HepG2 (cell line): ENCODE results near the gene LCAT. TPM values are rescaled to one million over a fixed set of nuclear protein-coding genes. Genes with fewer than 3 reads are reported as not detected.
A peak's percentile ranks its signal among the peaks of the same experiment; 100 is the strongest.

Experiments used
- FOXP1 ChIP-seq, 2 experiments: fragments of 450-650 bp in 1 of 2; IDR thresholded peaks; 2 replicates each; pipeline ENCODE4 v1.6.1; 2017 to 2018; ENCODE audit warnings: antibody characterized with exemption in 1 of 2
- HNRNPK ChIP-seq: fragments of 200-400 bp; formaldehyde crosslinking; IDR thresholded peaks from 2 replicates; pipeline ENCODE4 v1.6.1; 2018; ENCODE audit warnings: low read length, low read depth, moderate library complexity, mild to moderate bottlenecking; ENCODE audit not compliant: poor library complexity, severe bottlenecking
- PHF20 ChIP-seq: sonication (generic); formaldehyde crosslinking; IDR thresholded peaks from 2 replicates; pipeline ENCODE4 v1.5.0; 2020; ENCODE audit warnings: mild to moderate bottlenecking, missing genetic modification reagents
- RBM22 ChIP-seq: fragments of 200-400 bp; formaldehyde crosslinking; optimal IDR thresholded peaks from 2 replicates; pipeline ENCODE3; 2017; ENCODE audit warnings: mild to moderate bottlenecking, low read length, moderate library complexity
- SIN3B ChIP-seq: fragments of 150-350 bp; IDR thresholded peaks from 2 replicates; pipeline ENCODE4 v1.6.1; 2014; ENCODE audit warnings: low read length
- SNAI1 ChIP-seq: sonication (generic); formaldehyde crosslinking; IDR thresholded peaks from 2 replicates; pipeline ENCODE4 v1.5.0; 2020; ENCODE audit warnings: mild to moderate bottlenecking, missing genetic modification reagents, borderline replicate concordance
- SOX5 ChIP-seq: IDR thresholded peaks from 2 replicates; pipeline ENCODE4 v1.6.1; 2016; ENCODE audit warnings: borderline replicate concordance
- U2AF2 ChIP-seq: fragments of 200-400 bp; formaldehyde crosslinking; IDR thresholded peaks from 2 replicates; pipeline ENCODE4 v1.6.1; 2017; ENCODE audit warnings: low read depth, mild to moderate bottlenecking, low read length
- WIZ ChIP-seq: sonication (generic); formaldehyde crosslinking; IDR thresholded peaks from 2 replicates; pipeline ENCODE4 v1.5.1; 2020; ENCODE audit warnings: mild to moderate bottlenecking, missing genetic modification reagents
- ZFP90 ChIP-seq: sonication (generic); formaldehyde crosslinking; IDR thresholded peaks from 2 replicates; pipeline ENCODE4 v1.8.0; 2022; ENCODE audit warnings: missing genetic modification reagents, mild to moderate bottlenecking, inconsistent platforms, borderline replicate concordance
- ZNF101 ChIP-seq: sonication (generic); formaldehyde crosslinking; IDR thresholded peaks from 2 replicates; pipeline ENCODE4 v1.4.0; 2020; ENCODE audit warnings: mild to moderate bottlenecking, low read depth, missing genetic modification reagents, borderline replicate concordance
- ZNF24 ChIP-seq: fragments of 450-650 bp; IDR thresholded peaks from 2 replicates; pipeline ENCODE4 v1.6.1; 2017; ENCODE audit warnings: antibody characterized with exemption, mild to moderate bottlenecking
- ZNF496 ChIP-seq: sonication (generic); formaldehyde crosslinking; IDR thresholded peaks from 2 replicates; pipeline ENCODE4 v1.8.1; 2023; ENCODE audit warnings: mild to moderate bottlenecking, moderate library complexity, missing genetic modification reagents; ENCODE audit not compliant: insufficient replicate concordance
- ZSCAN9 ChIP-seq: IDR thresholded peaks from 2 replicates; pipeline ENCODE4 v1.6.1; 2016; ENCODE audit warnings: borderline replicate concordance
- polyA plus RNA-seq, 8 experiments: library from polyadenylated mRNA; depleted of rRNA in 3 of 8; stranded (reverse) in 7 of 8; unstranded in 1 of 8; fragments of >200 nt; fragmentation: Illumina TruSeq in 4 of 8; extraction: Trizol in 4 of 8; gene quantifications; 2 replicates each; pipeline versions ENCODE4 v1.2.1 to v1.2.3, GENCODE V29; 2011 to 2016; ENCODE audit warnings: low read depth in 4 of 8, missing spikeins in 1 of 8, mixed read lengths in 1 of 8; ENCODE audit not compliant: insufficient read depth in 1 of 8
- total RNA-seq, 5 experiments: library from RNA; depleted of rRNA; stranded (reverse); fragments of >200 nt; fragmentation: Illumina TruSeq; extraction: Trizol; gene quantifications; 2 replicates each; pipeline ENCODE4 v1.2.3, GENCODE V29; 2016; ENCODE audit warnings: low read depth in 1 of 5
- TF ChIP-seq, protein P1 (sequence below): sonication (generic); formaldehyde crosslinking; IDR thresholded peaks from 2 replicates; pipeline ENCODE4 v1.5.0; 2020; ENCODE audit warnings: mild to moderate bottlenecking, missing genetic modification reagents
- TF ChIP-seq, protein P2 (sequence below): sonication (generic); formaldehyde crosslinking; IDR thresholded peaks from 2 replicates; pipeline ENCODE4; 2020; ENCODE audit warnings: missing genetic modification reagents, mild to moderate bottlenecking, borderline replicate concordance
- TF ChIP-seq, protein P3 (sequence below), 2 experiments: sonication (generic) in 1 of 2; formaldehyde crosslinking in 1 of 2; IDR thresholded peaks; 2 replicates each; pipeline versions ENCODE4 v1.6.1 to v1.9.0; 2014 to 2022; ENCODE audit warnings: antibody characterized with exemption in 1 of 2, borderline replicate concordance in 1 of 2, inconsistent platforms in 1 of 2, low read depth in 1 of 2, missing genetic modification reagents in 1 of 2

LCAT gene
- total and polyA plus RNA-seq, 2 of the 13 experiments (the other 11 are each of a cell fraction or from before 2014, with no cell fraction given), result 36.1 to 38.9 TPM

DNA sequence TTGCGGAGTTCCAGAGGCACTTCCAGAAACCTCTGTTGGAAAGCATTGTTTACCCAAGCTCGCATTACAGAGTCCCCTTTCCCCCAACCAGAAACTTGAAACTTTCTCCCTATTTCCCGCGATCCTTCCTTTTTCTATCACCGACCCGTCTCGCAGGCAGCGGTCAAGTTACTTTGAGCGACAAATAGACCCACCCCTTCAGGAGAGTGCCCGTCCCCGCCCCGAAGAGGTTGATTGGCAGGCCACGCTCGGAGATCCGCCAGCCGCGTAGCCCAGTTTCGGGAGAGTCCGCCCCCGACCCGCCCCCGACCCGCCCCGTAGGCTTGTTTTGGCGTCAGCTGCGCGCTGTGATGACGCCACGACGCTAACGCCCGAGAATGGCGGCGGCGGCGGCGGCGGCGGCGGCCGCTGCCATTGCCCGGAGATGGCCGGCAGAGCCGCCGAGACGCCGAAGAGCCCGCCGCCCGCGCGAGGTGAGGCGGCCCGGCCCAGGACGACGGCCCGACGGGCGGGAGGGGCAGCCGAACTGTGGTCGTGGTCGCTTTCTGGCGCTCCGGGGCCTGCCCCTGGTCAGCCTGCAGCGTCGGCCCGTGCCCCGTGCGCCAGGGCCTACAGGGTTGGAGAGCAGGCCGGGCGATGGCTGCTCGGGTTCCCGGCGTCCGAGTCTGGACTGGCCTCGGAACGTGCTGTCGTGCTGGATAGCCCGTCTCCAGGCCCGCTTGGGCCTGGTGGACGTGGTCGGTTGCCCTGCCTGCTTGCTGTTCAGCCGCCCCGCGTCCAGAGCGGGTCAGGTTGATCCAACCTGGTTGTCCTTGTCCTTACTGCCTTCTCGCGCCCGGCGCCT lies 50.8 kb downstream of the LCAT start, which contains the start of gene PSKH1 (continued):
- TF ChIP-seq, protein P1, sequence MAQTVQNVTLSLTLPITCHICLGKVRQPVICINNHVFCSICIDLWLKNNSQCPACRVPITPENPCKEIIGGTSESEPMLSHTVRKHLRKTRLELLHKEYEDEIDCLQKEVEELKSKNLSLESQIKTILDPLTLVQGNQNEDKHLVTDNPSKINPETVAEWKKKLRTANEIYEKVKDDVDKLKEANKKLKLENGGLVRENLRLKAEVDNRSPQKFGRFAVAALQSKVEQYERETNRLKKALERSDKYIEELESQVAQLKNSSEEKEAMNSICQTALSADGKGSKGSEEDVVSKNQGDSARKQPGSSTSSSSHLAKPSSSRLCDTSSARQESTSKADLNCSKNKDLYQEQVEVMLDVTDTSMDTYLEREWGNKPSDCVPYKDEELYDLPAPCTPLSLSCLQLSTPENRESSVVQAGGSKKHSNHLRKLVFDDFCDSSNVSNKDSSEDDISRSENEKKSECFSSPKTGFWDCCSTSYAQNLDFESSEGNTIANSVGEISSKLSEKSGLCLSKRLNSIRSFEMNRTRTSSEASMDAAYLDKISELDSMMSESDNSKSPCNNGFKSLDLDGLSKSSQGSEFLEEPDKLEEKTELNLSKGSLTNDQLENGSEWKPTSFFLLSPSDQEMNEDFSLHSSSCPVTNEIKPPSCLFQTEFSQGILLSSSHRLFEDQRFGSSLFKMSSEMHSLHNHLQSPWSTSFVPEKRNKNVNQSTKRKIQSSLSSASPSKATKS (CRISPR knock-in tag), result 0 out of 2 replicates have a peak, but pooled peaks have one; percentile 44
- TF ChIP-seq RBM22 (no peak), ZNF101 (CRISPR knock-in tag) (0 out of 2 replicates have a peak, but pooled peaks have one; percentile 49), ZNF496 (CRISPR knock-in tag) (no peak), ZNF24 (no peak), WIZ (CRISPR knock-in tag) (no peak), FOXP1 (IDR thresholded peaks at IDR 0.05) (no peak), FOXP1 (CRISPR knock-in tag; IDR thresholded peaks at IDR 0.05) (no peak), SNAI1 (CRISPR knock-in tag) (peak; percentile 72; the same call in 1 of the 2 replicates), SOX5 (CRISPR knock-in tag) (no peak), U2AF2 (no peak), HNRNPK (peak; percentile 36), ZSCAN9 (CRISPR knock-in tag) (no peak), ZFP90 (CRISPR knock-in tag) (no peak; the same call in none of the 2 replicates), PHF20 (peak; percentile 81), SIN3B (0 out of 2 replicates have a peak, but pooled peaks have one; percentile 13)
- TF ChIP-seq, protein P2, sequence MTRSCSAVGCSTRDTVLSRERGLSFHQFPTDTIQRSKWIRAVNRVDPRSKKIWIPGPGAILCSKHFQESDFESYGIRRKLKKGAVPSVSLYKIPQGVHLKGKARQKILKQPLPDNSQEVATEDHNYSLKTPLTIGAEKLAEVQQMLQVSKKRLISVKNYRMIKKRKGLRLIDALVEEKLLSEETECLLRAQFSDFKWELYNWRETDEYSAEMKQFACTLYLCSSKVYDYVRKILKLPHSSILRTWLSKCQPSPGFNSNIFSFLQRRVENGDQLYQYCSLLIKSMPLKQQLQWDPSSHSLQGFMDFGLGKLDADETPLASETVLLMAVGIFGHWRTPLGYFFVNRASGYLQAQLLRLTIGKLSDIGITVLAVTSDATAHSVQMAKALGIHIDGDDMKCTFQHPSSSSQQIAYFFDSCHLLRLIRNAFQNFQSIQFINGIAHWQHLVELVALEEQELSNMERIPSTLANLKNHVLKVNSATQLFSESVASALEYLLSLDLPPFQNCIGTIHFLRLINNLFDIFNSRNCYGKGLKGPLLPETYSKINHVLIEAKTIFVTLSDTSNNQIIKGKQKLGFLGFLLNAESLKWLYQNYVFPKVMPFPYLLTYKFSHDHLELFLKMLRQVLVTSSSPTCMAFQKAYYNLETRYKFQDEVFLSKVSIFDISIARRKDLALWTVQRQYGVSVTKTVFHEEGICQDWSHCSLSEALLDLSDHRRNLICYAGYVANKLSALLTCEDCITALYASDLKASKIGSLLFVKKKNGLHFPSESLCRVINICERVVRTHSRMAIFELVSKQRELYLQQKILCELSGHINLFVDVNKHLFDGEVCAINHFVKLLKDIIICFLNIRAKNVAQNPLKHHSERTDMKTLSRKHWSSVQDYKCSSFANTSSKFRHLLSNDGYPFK (CRISPR knock-in tag), result no peak
- TF ChIP-seq, protein P3, sequence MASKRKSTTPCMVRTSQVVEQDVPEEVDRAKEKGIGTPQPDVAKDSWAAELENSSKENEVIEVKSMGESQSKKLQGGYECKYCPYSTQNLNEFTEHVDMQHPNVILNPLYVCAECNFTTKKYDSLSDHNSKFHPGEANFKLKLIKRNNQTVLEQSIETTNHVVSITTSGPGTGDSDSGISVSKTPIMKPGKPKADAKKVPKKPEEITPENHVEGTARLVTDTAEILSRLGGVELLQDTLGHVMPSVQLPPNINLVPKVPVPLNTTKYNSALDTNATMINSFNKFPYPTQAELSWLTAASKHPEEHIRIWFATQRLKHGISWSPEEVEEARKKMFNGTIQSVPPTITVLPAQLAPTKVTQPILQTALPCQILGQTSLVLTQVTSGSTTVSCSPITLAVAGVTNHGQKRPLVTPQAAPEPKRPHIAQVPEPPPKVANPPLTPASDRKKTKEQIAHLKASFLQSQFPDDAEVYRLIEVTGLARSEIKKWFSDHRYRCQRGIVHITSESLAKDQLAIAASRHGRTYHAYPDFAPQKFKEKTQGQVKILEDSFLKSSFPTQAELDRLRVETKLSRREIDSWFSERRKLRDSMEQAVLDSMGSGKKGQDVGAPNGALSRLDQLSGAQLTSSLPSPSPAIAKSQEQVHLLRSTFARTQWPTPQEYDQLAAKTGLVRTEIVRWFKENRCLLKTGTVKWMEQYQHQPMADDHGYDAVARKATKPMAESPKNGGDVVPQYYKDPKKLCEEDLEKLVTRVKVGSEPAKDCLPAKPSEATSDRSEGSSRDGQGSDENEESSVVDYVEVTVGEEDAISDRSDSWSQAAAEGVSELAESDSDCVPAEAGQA (IDR thresholded peaks at IDR 0.05; ENCODE audit: low read depth), result peak; percentile 97
- TF ChIP-seq, protein P3 (CRISPR knock-in tag; IDR thresholded peaks at IDR 0.05; ENCODE audit: borderline replicate concordance), result peak; percentile 96
